ENCODE data around the gene SYT9. TPM values are rescaled to one million over a fixed set of nuclear protein-coding genes. Genes with fewer than 3 reads are reported as not detected.

Gene SYT9
- total and polyA plus RNA-seq, 4 donors: 0.05 to 5.4 (median 2.6) TPM

- H3K9ac ChIP-seq (ENCODE audit: low read depth in 1 of 2, low read length in 2 of 2): peak overlapping the region; percentile 78 to 79
- H3K27ac ChIP-seq (ENCODE audit: low read depth in 1 of 2, low read length in 2 of 2): peak overlapping the region; percentile 82 to 87
- WGBS: 1% methylated on average over 31 of the region's 31 CpGs
- TF ChIP-seq CTCF (IDR thresholded peaks at IDR 0.05; ENCODE audit: low read depth, low read length, missing input control) (no peak), RAD21 (IDR thresholded peaks at IDR 0.05) (peak in 1 of 2 donors; percentile 5), ZBTB33 (IDR thresholded peaks at IDR 0.05) (no peak)
- DNase-seq (ENCODE audit: low spot score): no peak
- no peaks in the 10 kb centered on the region for H3K36me3 ChIP-seq (ENCODE audit: control insufficient read depth in 4 of 4, insufficient read depth in 3 of 4, low read depth in 1 of 4, low read length in 3 of 4)
- peak overlapping the region; percentile 77 to 88 (median 87) for H3K4me3 ChIP-seq (ENCODE audit: low read depth in 1 of 3, low read length in 3 of 3)
- H3K9me3 ChIP-seq (ENCODE audit: control insufficient read depth in 4 of 4, low read length in 3 of 4): no peaks in the 10 kb centered on the region
- H3K27me3 ChIP-seq (ENCODE audit: control insufficient read depth in 4 of 4, insufficient read depth in 4 of 4, low read length in 3 of 4): no peaks in the 10 kb centered on the region
- H3K4me1 ChIP-seq (ENCODE audit: control insufficient read depth in 4 of 4, insufficient read depth in 4 of 4, low read length in 3 of 4): peaks cover 13 to 45% (median 37%) of the 10 kb centered on the region in 4 donors
Observed at GRCh38 chr11:7514099-7514591, 262.4 kb downstream of the SYT9 start.

- no peaks in the 10 kb centered on the region for H3K27me3 ChIP-seq (ENCODE audit: control insufficient read depth in 4 of 4, insufficient read depth in 4 of 4, low read length in 3 of 4)
- DNase-seq (ENCODE audit: low spot score): no peak
- H3K4me3 ChIP-seq (ENCODE audit: low read depth in 1 of 3, low read length in 3 of 3): peak overlapping the region; percentile 14 to 88 (median 37)
- WGBS: 63% methylated on average over 1 of the region's 1 CpG
- peak overlapping the region in 1 of 2 donors; percentile 78 for H3K9ac ChIP-seq (ENCODE audit: low read depth in 1 of 2, low read length in 2 of 2)
- peak; percentile 55 for TF ChIP-seq REST (IDR thresholded peaks at IDR 0.05)
- peak; percentile 94 to 96 for TF ChIP-seq RXRA (IDR thresholded peaks at IDR 0.05)
- TF ChIP-seq EGR1 (IDR thresholded peaks at IDR 0.05; ENCODE audit: low read depth in 2 of 2): no peak
- peak; percentile 29 for TF ChIP-seq TAF1 (conservative IDR thresholded peaks at IDR 0.05)
- peak; percentile 93 for TF ChIP-seq NR2F2 (IDR thresholded peaks at IDR 0.05)
- no peak for TF ChIP-seq ZBTB33 (IDR thresholded peaks at IDR 0.05)
- peak; percentile 56 to 66 for TF ChIP-seq HNF4A (conservative IDR thresholded peaks at IDR 0.05)
- peak; percentile 48 for TF ChIP-seq SP1 (IDR thresholded peaks at IDR 0.05)
- H3K4me1 ChIP-seq (ENCODE audit: control insufficient read depth in 4 of 4, insufficient read depth in 4 of 4, low read length in 3 of 4): peaks cover 13 to 47% (median 37%) of the 10 kb centered on the region in 4 donors
- no peaks in the 10 kb centered on the region for H3K36me3 ChIP-seq (ENCODE audit: control insufficient read depth in 4 of 4, insufficient read depth in 3 of 4, low read depth in 1 of 4, low read length in 3 of 4)
- no peaks in the 10 kb centered on the region for H3K9me3 ChIP-seq (ENCODE audit: control insufficient read depth in 4 of 4, low read length in 3 of 4)
- H3K27ac ChIP-seq (ENCODE audit: low read depth in 1 of 2, low read length in 2 of 2): peak overlapping the region; percentile 60 to 66
Observed at GRCh38 chr11:7515447-7515886, 263.8 kb downstream of the SYT9 start.

Measured in liver (tissue), 9 donors.